OCI-M1 (cell line): ENCODE results near the gene ABHD16A.

ENCODE experiments used
- DNase-seq: peaks from one replicate; lab custom pipeline; 2025; lab: John Stamatoyannopoulos, UW

The ABHD16A gene

DNA sequence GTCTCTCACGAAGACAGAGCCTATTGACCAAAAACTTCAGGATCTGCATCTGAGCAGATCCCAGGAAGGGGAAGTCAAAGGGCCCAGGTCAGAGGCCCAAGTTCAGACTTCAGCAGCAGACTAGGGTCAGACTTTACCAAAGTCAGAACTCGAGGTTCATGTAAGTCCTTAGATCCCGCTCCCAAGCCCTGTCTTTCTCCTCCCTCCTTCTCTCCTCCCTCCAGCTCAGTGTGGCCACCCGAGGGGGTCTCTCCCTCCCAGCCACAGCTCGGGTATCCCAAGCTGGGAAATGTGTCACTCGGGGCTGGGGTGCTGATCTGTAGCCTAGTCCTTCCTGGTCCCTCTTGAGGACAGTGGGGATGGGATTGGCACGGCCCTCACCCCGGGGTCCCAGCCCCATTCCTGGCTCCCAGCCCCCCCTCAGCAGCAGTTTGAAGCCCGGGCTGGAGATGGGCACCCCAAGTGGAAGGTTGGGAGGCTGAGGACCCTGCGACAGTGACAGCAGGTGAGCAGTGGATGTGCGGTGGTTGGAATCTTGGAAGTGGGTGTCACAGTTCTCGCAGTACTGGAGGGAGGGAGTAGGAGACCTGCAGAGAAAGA lies 40.9 kb downstream of the ABHD16A start:
- DNase-seq: no peak

GRCh38 chr6:31661262-31662123 lies 41.6 kb downstream of the ABHD16A start:
- DNase-seq: no peak

GRCh38 chr6:31660381-31661261 lies 42.5 kb downstream of the ABHD16A start, which contains the start of gene C6orf47:
TSS of gene C6orf47 (minus strand) at chr6:31660778. CDS start at chr6:31659947, 831 bp downstream.
- DNase-seq: peak; percentile 96

GRCh38 chr6:31659649-31660380 lies 43.3 kb downstream of the ABHD16A start:
- no peak for DNase-seq

- DNase-seq: no peak
These were observed 44.0 kb downstream of the ABHD16A start for GRCh38 chr6:31658983-31659648.

GRCh38 chr6:31658158-31658688 lies 44.9 kb downstream of the ABHD16A start:
- no peak for DNase-seq

GRCh38 chr6:31657406-31658157 lies 45.5 kb downstream of the ABHD16A start:
- no peak for DNase-seq

- DNase-seq: no peak
These were observed 47.5 kb downstream of the ABHD16A start, which contains the start of gene APOM for GRCh38 chr6:31655349-31656237. TSS of gene APOM (plus strand) at chr6:31655894. CDS start at chr6:31655967, 73 bp downstream.

- no peak for DNase-seq
These were observed 48.4 kb downstream of the ABHD16A start for GRCh38 chr6:31654574-31655348.

DNA sequence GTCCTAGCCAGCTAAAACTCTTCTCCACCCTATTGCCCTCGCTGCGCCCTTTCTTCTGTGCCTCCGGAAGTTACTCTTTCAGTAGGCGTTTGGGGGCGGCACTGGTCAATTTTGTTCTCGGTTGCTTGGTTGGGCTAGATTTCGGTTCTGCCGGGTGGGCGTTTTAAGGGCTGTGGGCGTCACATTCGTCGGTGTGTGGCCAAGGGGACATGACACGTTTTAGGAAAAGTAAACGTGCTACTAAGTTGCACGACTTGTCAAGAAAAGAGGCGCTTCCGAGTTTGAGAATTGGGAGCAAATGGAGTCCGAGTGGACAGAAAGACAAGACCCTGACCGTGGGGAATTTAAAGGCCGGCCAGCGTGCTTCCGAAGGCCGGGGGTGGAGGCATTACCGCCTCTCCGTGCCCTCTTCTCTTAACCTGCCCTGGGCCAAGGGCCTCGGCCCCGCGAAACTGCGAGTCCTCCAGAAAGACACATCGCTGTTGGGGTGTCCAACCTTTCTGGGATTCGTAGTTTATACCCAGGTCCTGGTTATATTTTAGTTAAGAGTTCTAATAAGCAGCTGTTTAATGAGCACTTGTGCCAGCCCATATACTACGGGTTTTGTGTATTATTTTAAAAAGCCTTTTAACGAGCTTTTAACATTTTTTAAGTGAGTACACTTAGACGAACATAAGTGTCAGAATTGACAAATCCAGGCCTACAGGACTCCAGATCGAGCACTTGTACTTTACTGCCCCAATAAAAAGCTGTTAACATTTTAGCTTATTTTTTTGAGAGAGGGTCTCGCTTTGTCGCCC lies 50.0 kb downstream of the ABHD16A start:
- DNase-seq: no peak

GRCh38 chr6:31651602-31652191 lies 51.4 kb downstream of the ABHD16A start:
- peak; percentile 93 for DNase-seq

- DNase-seq: no peak
These were observed 57.8 kb downstream of the ABHD16A start for GRCh38 chr6:31645325-31645724.

DNA sequence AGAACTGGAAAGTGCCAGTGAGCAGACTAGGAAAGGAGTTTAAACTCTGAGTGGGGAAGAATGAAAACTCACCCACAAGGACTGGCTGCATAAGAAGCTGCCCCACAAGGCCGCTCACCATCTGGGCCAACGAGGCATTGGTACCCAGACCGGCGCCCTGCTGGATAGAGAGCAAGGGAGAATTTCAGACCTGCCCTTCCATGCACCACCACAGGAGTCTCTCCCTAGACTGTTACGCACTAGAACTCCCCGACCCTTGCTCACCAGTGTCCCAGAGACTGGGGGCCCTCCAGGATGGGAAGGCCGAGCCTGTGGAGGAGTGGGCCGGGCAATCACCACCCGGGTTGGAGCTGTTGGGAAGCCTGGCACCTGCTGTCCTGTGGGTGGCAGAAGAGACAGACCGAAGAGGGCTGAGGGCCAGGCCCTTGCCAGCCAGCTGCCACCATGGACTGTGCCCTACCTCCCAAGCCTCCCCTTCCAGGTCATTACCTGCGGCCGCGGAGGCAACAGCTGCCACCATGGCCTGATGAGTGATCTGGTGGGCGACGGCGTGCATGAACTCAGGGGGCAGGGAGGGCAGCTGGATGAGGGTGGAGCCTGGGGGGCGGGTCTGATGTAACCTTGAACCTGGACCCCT lies 59.2 kb downstream of the ABHD16A start:
- no peak for DNase-seq

DNA sequence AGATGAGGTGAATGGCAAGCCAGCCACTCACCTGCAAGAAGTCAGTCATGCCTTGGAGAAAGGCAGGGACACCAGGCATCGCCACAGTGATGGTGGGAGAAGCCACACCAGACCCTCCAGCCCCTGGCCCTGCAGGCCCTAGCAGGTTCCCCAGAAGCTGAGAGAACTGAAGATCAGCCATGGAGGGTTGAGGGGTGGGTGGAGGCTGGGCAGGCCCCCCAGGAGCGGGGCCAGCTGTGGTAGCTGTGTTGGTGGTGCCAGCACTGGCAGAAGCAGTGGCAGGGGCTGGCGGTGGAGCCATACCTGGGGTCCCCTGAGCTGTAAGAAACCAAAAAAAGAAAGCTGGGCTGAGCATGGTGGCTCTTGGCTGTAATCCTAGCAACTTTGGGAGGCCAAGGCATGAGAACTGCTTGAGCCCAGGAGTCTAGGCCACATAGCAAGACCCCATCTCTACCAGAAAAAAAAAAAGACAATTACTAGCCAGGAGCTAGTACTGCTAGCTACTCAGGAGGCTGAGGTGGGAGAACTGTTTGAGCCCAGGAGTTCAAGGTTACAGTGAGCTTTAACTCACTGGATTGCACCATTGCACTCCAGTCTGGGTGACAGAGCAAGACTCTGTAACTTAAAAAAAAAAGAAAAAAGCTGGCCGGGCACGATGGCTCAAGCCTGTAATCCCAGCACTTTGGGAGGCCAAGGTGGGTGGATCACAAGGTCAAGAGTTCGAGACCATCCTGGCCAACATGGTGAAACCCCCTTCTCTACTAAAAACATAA lies 60.1 kb downstream of the ABHD16A start:
- DNase-seq: no peak

DNA sequence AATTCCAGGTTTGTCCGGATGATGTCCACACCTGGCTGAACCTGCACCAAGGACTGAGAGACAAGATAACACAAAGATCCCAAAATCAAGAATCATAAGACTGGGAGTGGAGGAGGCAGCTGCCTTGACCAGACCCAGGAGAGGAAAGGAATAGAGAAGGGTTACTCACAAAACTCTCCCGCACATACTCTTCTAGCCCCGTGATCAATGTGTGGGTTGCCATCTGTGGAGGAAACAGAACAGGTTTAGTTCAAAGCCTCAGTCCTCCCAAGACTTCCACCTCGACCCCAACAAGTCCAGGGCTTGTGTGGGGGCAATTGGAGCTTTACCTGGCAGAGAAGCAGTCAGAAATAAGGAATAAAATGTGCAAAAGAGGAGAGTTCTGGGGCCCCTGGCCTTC lies 61.8 kb downstream of the ABHD16A start:
- DNase-seq: no peak

- no peak for DNase-seq
These were observed 62.5 kb downstream of the ABHD16A start for GRCh38 chr6:31640612-31641011.
